NCI-H146 treated with DMSO at 0.1 percent for 48 hours (cell line): ENCODE measurements around the gene S100A8.
A peak's percentile ranks its signal among the peaks of the same experiment; 100 is the strongest.
"Not testable (repeated sequence)": the region's sequence is repeated elsewhere in the genome, so short reads cannot be mapped to it uniquely, and the experiment has no call there.

Experiments
- DNase-seq: peaks from one replicate; lab custom pipeline; 2025; ENCODE audit not compliant: unreplicated experiment; lab: John Stamatoyannopoulos, UW

Gene S100A8

GRCh38 chr1:153349363-153350320 is 41.2 kb downstream of the S100A8 start:
- DNase-seq: no peak

DNA sequence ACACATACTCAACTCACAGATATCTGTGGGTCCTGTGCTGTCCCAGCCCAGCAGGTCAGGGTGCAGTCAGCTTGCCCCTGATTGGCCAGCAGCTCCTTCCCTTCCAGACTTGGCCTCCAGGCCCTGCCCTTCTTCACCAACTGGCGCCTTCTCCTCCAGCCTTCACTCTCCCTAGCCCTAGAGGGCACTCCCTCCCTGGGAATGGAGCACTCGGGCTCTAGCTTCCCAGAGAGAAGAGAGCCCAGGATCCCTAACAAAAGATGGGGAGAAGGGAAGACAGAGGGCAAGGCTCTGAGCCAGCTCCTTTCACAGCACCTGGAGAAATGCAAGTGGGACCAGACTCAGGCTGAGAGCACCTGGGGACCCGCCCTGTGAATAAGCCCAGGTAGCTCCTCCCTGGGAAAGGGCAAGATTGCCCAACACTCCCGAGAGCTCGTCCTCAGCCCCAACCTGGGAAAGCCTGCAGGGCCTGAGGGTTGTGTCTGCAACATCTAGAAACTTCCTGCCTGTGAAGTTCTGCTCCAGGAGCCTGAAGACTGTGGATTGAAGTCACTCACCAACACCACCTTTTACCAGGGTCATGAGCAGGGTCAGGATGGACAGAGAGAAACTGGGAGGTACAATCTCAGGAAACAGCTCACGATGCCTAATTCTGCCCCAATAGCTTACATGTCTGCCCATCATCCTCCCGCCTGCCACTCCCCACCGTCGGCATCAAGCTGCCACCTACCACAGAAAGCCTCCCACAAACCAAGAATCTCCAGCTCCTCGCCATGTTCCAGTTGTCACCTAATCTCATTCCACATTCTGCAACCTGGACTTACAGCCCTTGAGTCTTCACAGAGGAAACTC is 42.1 kb downstream of the S100A8 start, which contains the start of gene PGLYRP4:
Gene PGLYRP4, minus strand, starts transcription at position 331 of the 852 bp plus-strand sequence. CDS start 909 bp downstream, outside the sequence.
- DNase-seq: no peak

GRCh38 chr1:153347856-153348255 is 43.0 kb downstream of the S100A8 start:
- no peak for DNase-seq

- DNase-seq: not testable (repeated sequence)
These were observed 43.8 kb downstream of the S100A8 start for GRCh38 chr1:153347049-153347448.

DNA sequence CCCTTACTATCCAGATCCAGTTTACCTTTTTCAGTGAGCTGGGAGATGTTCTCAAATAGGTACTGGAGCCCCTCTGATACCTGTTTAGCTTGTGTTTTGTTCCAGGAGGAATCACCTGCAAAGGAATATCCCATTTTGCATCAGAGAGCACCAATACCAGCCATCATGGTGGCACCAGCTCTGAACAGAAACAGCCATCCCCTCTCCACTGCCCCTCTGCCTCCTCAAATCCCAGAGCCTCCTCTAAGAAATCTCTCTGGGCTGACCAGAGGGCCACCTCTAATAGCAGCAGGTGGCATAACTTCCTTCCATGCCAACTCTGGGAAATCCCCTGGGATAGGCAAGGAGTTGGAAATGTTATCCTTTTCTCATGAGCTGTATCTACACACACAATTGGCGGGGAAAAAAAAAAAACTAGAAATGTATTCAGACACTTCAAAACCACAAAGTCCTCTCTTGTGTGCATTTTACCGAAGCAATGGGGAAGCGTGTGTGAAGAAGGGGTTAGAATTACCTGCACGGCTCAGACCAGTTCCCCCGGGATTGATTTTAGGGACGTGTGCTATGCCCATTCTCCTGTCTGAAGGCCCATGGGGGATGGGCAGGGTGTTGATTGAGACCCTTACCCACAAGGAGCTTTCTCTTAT is 44.7 kb downstream of the S100A8 start:
- no peak for DNase-seq

DNA sequence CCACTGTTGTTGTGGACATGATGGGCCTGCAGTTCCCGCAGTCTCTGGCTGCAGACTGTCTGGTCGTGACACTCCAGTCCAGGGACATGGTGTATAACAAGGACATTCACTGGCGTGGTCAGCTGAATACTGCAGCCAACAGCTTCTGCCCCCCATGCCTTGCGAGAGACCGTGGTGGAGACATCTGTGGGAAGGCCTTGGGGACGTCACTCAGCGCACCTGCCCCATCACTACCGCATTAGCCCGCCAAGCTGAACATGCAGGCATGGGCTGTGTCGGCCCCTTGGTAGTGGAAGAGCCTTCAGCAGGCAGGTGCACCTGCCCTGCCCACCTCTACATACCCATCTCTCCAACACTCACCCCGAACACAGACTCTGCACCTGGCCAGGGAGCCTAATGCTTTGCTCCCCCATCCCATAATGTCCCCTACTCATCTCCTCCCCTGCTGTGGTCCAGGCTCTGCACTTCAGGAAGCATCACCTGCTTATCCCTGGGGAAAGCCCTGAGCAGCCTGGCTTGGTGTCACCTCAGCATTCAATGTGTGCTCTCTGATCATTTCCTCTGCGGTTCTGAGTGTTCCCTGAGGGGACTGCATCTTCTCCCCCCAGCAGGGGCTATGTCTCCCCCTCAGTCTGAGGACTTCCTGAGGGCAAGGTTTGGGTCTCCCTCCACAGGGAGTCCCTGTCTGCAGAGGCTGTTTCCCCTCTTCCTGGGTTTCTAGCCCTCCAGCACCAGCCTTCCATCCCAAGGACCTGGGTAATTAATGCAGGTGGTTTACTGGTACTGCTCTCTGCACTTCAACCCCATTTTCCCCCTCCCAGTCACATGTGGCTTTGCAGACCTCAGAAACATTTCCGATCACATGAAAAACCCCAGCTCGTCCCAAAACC is 45.4 kb downstream of the S100A8 start:
- DNase-seq: peak; percentile 31

GRCh38 chr1:153344718-153345025 is 46.2 kb downstream of the S100A8 start:
- DNase-seq: no peak

DNA sequence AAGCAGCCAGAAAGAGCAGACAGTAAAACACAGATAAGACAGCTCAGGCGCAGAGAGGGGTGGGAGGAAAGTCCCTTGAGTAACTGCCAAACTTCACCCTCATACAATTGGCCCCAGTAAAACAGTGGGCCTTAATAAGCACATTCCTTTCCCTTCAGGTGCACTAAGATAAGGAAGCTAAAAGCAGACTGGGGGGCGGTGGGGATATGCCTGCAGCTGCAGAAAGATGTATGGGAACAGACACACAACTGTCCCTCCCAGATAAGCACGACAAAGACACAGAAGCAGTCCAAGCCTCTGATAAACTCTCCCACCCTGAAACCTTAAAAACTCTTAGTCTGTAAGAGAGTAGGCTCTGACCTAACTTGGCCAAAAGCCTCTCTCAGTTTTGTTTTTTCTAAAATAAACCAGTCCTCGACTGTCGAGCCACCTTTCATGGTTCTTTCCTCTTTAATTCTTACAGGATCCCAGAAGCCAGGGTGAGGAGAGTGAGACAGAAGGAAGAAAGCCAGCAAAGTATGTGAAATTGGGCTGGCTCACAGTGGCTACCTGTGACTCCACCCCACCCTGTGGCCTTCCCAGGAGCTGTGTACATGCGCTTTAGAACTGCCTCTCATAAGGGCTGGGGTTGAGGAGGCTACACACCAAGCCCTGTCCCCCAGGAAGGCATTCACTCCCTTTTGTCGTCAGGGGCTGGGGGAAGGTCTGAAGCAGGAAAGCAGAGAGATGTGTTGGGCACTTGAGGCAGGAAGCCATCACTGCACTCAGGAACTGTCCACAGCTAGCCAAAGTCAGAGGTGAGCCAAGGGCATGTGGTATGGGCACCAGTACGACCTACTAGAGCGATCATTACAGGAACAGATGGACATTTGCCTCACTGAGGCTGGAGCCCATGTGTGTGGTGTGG is 46.8 kb downstream of the S100A8 start:
- no peak for DNase-seq

DNA sequence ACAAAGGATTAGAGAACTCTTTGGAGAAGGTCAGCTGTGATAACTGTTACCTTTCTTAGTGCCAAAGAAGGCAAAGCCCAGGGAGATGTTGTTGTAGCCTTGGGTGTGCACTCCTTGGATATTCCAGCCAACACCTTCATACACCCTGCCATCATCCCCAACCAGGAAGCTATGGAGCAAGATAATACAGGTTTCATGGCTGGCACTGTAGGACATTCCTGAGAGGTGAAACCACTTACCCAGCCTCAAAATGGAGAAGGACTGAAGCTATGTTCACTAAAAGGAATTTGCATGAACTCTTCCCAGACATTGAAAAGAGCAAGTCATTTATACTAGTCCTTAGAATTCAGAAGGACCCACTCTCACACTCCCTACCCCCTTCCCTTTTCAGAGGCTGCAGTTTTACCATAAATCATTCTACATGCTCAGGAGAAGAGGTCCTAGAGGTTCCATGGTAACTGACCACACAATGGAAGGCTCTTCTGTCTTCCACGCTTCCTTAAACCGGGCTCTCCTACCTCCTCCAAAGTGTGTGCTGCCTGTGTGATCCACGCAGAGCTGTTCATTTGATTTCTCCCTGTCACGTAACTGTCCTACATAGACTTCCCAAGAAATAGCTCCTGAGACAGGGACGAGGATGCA is 47.7 kb downstream of the S100A8 start:
- no peak for DNase-seq

- DNase-seq: no peak
These were observed 48.7 kb downstream of the S100A8 start for GRCh38 chr1:153342178-153342577.

- no peak for DNase-seq
These were observed 49.4 kb downstream of the S100A8 start for GRCh38 chr1:153341431-153341934.

DNA sequence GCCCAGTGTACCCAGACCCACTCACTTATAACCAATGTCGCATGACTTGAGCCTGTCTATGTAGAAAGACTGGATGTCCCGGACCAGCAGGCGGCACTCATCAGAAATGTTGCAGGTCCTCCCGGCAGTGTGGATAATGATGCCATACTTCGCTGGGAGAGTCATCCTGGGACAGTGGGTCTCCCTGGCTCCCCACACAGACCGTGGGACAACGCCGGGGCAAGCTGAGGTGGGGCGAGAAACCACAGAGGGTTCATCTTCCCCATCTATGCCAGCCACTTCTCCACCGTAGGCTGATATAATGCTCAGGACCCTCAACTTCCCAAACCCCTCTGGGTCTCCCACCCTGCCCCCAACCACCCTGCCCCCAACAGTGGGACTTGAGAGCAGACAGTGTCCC is 50.5 kb downstream of the S100A8 start:
- no peak for DNase-seq
